Trophoblast cell (in vitro differentiated cells and primary cell): ENCODE data around the gene CCL22.

Experiments
- DNase-seq, 2 donors: peaks; one replicate each; pipeline ENCODE4 v3.0.0-alpha.2; 2016
- H2AFZ ChIP-seq: 2 replicates; pipeline ENCODE4 v1.6.1; 2013; ENCODE audit warnings: low read length, moderate library complexity, mild to moderate bottlenecking; ENCODE audit not compliant: insufficient read depth, poor library complexity
- H2AK5ac ChIP-seq: 2 replicates; pipeline ENCODE4 v1.6.1; 2013; ENCODE audit warnings: mild to moderate bottlenecking, low read length
- H2BK120ac ChIP-seq: 2 replicates; pipeline ENCODE4 v1.6.1; 2013; ENCODE audit warnings: low read length, mild to moderate bottlenecking, moderate library complexity; ENCODE audit not compliant: insufficient read depth, poor library complexity
- H2BK12ac ChIP-seq: 2 replicates; pipeline ENCODE4 v1.6.1; 2013; ENCODE audit warnings: mild to moderate bottlenecking, low read length, moderate library complexity
- H2BK5ac ChIP-seq: 2 replicates; pipeline ENCODE4 v1.6.1; 2013; ENCODE audit warnings: low read length, low read depth, moderate library complexity, mild to moderate bottlenecking; ENCODE audit not compliant: poor library complexity
- H3K14ac ChIP-seq: 2 replicates; pipeline ENCODE4 v1.6.1; 2013; ENCODE audit warnings: mild to moderate bottlenecking, low read length
- H3K18ac ChIP-seq: 2 replicates; pipeline ENCODE4 v1.6.1; 2013; ENCODE audit warnings: mild to moderate bottlenecking, low read length
- H3K23ac ChIP-seq: 2 replicates; pipeline ENCODE4 v1.6.1; 2013; ENCODE audit warnings: low read length
- H3K27ac ChIP-seq: 2 replicates; pipeline ENCODE4 v1.5.1; 2013; ENCODE audit warnings: low read depth, mild to moderate bottlenecking, inconsistent platforms, low read length, moderate library complexity
- H3K27me3 ChIP-seq: 2 replicates; pipeline ENCODE4 v1.6.1; 2013; ENCODE audit warnings: inconsistent platforms, mild to moderate bottlenecking, low read length, moderate library complexity; ENCODE audit not compliant: insufficient read depth
- H3K36me3 ChIP-seq, 2 experiments: 1 replicate in 1 of 2; 2 replicates in 1 of 2; pipeline ENCODE4 v1.6.1; 2013; ENCODE audit warnings: low read length in 2 of 2, mild to moderate bottlenecking in 2 of 2, moderate library complexity in 1 of 2; ENCODE audit not compliant: insufficient read depth in 2 of 2, control insufficient read depth in 1 of 2
- H3K4ac ChIP-seq: 2 replicates; pipeline ENCODE4 v1.6.1; 2013; ENCODE audit warnings: low read depth, mild to moderate bottlenecking, low read length, moderate library complexity
- H3K4me1 ChIP-seq, 2 experiments: 1 replicate in 1 of 2; 2 replicates in 1 of 2; pipeline ENCODE4 v1.6.1; 2013; ENCODE audit warnings: low read length in 2 of 2, mild to moderate bottlenecking in 2 of 2, moderate library complexity in 1 of 2; ENCODE audit not compliant: insufficient read depth in 2 of 2, control insufficient read depth in 1 of 2
- H3K4me2 ChIP-seq: 2 replicates; pipeline ENCODE4 v1.6.1; 2013; ENCODE audit warnings: inconsistent platforms, mild to moderate bottlenecking, low read length, moderate library complexity
- H3K4me3 ChIP-seq: 2 replicates; pipeline ENCODE4 v1.5.1; 2013; ENCODE audit warnings: mild to moderate bottlenecking, low read depth, low read length, inconsistent platforms
- H3K79me1 ChIP-seq: one replicate; pipeline ENCODE4 v1.6.1; 2013; ENCODE audit warnings: low read length
- H3K79me2 ChIP-seq: 2 replicates; pipeline ENCODE4 v1.6.1; 2013; ENCODE audit warnings: low read length, mild to moderate bottlenecking; ENCODE audit not compliant: control insufficient read depth, insufficient read depth, poor library complexity
- H3K9ac ChIP-seq: 2 replicates; pipeline ENCODE4 v1.6.1; 2013; ENCODE audit warnings: mild to moderate bottlenecking, low read length
- H3K9me3 ChIP-seq: 2 replicates; pipeline ENCODE4 v1.6.1; 2013; ENCODE audit warnings: low read depth, mild to moderate bottlenecking, control low read depth, inconsistent platforms, low read length; ENCODE audit not compliant: insufficient read depth
- H4K12ac ChIP-seq: 2 replicates; pipeline ENCODE4 v1.6.1; 2013; ENCODE audit warnings: low read depth, mild to moderate bottlenecking, low read length, moderate library complexity
- H4K8ac ChIP-seq: 2 replicates; pipeline ENCODE4 v1.6.1; 2013; ENCODE audit warnings: low read depth, mild to moderate bottlenecking, low read length, moderate library complexity
- H4K91ac ChIP-seq: one replicate; pipeline ENCODE4 v1.6.1; 2013; ENCODE audit warnings: low read depth, mild to moderate bottlenecking, low read length, moderate library complexity
- WGBS: extraction: QIAGEN DNeasy Blood & Tissue Kit; methylation state at CpG from one replicate; pipeline ENCODE4 v1.1.7; 2013; ENCODE audit warnings: missing lambda C conversion rate; ENCODE audit not compliant: insufficient read length, insufficient coverage; ENCODE audit errors: extremely low coverage; 5-methylcytosine and 5-hydroxymethylcytosine counted together

Gene CCL22

GRCh38 chr16:57345666-57346204 is 12.8 kb upstream of the CCL22 start:
- Histone ChIP-seq H2AK5ac (no peak overlapping the region), H2BK5ac (no peak overlapping the region), H3K9ac (no peak overlapping the region), H4K8ac (no peak overlapping the region), H3K79me1 (no peaks in the 10 kb centered on the region), H2BK12ac (no peak overlapping the region), H3K14ac (no peak overlapping the region), H3K9me3 (peaks cover 3% of the 10 kb centered on the region), H4K91ac (no peak overlapping the region), H3K4me3 (no peak overlapping the region), H3K79me2 (peaks cover 3% of the 10 kb centered on the region), H3K4me2 (no peak overlapping the region), H2AFZ (no peak overlapping the region), H3K18ac (no peak overlapping the region), H3K27me3 (no peaks in the 10 kb centered on the region), H4K12ac (no peak overlapping the region), H3K27ac (no peak overlapping the region), H3K4me1 (no peaks in the 10 kb centered on the region), H3K4ac (no peak overlapping the region), H3K23ac (no peak overlapping the region), H2BK120ac (no peak overlapping the region), H3K36me3 (no peaks in the 10 kb centered on the region)
- no peak for DNase-seq
- WGBS = no CpG with 5 or more reads among the region's 3 CpGs

- no peaks in the 10 kb centered on the region for H3K27me3 ChIP-seq
- no peak overlapping the region for H2BK120ac ChIP-seq
- no peaks in the 10 kb centered on the region for H3K36me3 ChIP-seq
- no peak overlapping the region for H3K27ac ChIP-seq
- no peak overlapping the region for H4K8ac ChIP-seq
- no peak overlapping the region for H2AFZ ChIP-seq
- WGBS = no CpG with 5 or more reads among the region's 6 CpGs
- no peak for DNase-seq
- no peak overlapping the region for H2BK5ac ChIP-seq
- H4K91ac ChIP-seq = no peak overlapping the region
- H3K23ac ChIP-seq = no peak overlapping the region
- H3K4me2 ChIP-seq = no peak overlapping the region
- H3K9ac ChIP-seq = no peak overlapping the region
- H3K18ac ChIP-seq = no peak overlapping the region
- no peak overlapping the region for H2AK5ac ChIP-seq
- no peaks in the 10 kb centered on the region for H3K79me1 ChIP-seq
- no peak overlapping the region for H4K12ac ChIP-seq
- no peak overlapping the region for H3K4me3 ChIP-seq
- peaks cover 3% of the 10 kb centered on the region for H3K79me2 ChIP-seq
- H2BK12ac ChIP-seq = no peak overlapping the region
- no peaks in the 10 kb centered on the region for H3K9me3 ChIP-seq
- H3K14ac ChIP-seq = no peak overlapping the region
- no peaks in the 10 kb centered on the region for H3K4me1 ChIP-seq
- H3K4ac ChIP-seq = no peak overlapping the region
These were observed 10.7 kb upstream of the CCL22 start for GRCh38 chr16:57347858-57348257.

- peak in 1 of 2 donors; percentile 68 for DNase-seq
- no peak overlapping the region for H2BK120ac ChIP-seq
- H3K79me2 ChIP-seq = peaks cover 3% of the 10 kb centered on the region
- H3K27ac ChIP-seq = no peak overlapping the region
- no peak overlapping the region for H3K4ac ChIP-seq
- no peaks in the 10 kb centered on the region for H3K36me3 ChIP-seq
- WGBS = no CpG with 5 or more reads among the region's 2 CpGs
- no peaks in the 10 kb centered on the region for H3K4me1 ChIP-seq
- no peak overlapping the region for H2BK12ac ChIP-seq
- H4K91ac ChIP-seq = no peak overlapping the region
- H3K9ac ChIP-seq = no peak overlapping the region
- no peak overlapping the region for H3K4me3 ChIP-seq
- no peaks in the 10 kb centered on the region for H3K79me1 ChIP-seq
- no peak overlapping the region for H4K8ac ChIP-seq
- H3K27me3 ChIP-seq = no peaks in the 10 kb centered on the region
- no peak overlapping the region for H3K18ac ChIP-seq
- no peak overlapping the region for H3K14ac ChIP-seq
- no peak overlapping the region for H2BK5ac ChIP-seq
- H3K4me2 ChIP-seq = no peak overlapping the region
- no peak overlapping the region for H2AK5ac ChIP-seq
- no peak overlapping the region for H2AFZ ChIP-seq
- H4K12ac ChIP-seq = no peak overlapping the region
- no peaks in the 10 kb centered on the region for H3K9me3 ChIP-seq
- no peak overlapping the region for H3K23ac ChIP-seq
These were observed 10.3 kb upstream of the CCL22 start for GRCh38 chr16:57348327-57348726.

GRCh38 chr16:57349212-57350031 is 9.2 kb upstream of the CCL22 start:
- WGBS = 87% methylated on average over 1 of the region's 14 CpGs
- H3K4me1 ChIP-seq = no peaks in the 10 kb centered on the region

More at GRCh38 chr16:57349212-57350031, 9.2 kb upstream of the CCL22 start:
- DNase-seq = no peak
- Histone ChIP-seq H3K9ac (no peak overlapping the region), H3K27me3 (no peaks in the 10 kb centered on the region), H3K4me3 (no peak overlapping the region), H4K8ac (no peak overlapping the region), H2BK12ac (no peak overlapping the region), H3K14ac (no peak overlapping the region), H2AK5ac (no peak overlapping the region), H3K4ac (no peak overlapping the region), H4K12ac (no peak overlapping the region), H2BK120ac (no peak overlapping the region), H3K9me3 (no peaks in the 10 kb centered on the region), H3K79me2 (no peaks in the 10 kb centered on the region), H3K36me3 (no peaks in the 10 kb centered on the region), H3K18ac (no peak overlapping the region), H2BK5ac (no peak overlapping the region), H3K4me2 (no peak overlapping the region), H2AFZ (no peak overlapping the region), H3K27ac (no peak overlapping the region), H3K23ac (no peak overlapping the region), H4K91ac (no peak overlapping the region), H3K79me1 (no peaks in the 10 kb centered on the region)
